IMR-90 (cell line): Measurements from ENCODE around the gene MRPL17.

ENCODE experiments used
- CTCF ChIP-seq: conservative IDR thresholded peaks from 2 replicates; pipeline ENCODE4 v1.5.1; 2012; ENCODE audit warnings: mild to moderate bottlenecking, low read depth, low read length, improper control_type of control experiment
- POLR2A ChIP-seq: IDR thresholded peaks from 2 replicates; pipeline ENCODE4 v1.6.1; 2012; ENCODE audit warnings: mild to moderate bottlenecking, low read depth, low read length
- TF ChIP-seq, protein P1 (sequence below): fragments of 150-350 bp; IDR thresholded peaks from 2 replicates; pipeline ENCODE4 v1.6.1; 2017; ENCODE audit warnings: mild to moderate bottlenecking, antibody characterized with exemption, low read length, low read depth

GRCh38 chr11:6652182-6652581 lies 31.0 kb downstream of the MRPL17 start:
- TF ChIP-seq CTCF (no peak), POLR2A (no peak)
- TF ChIP-seq, protein P1, sequence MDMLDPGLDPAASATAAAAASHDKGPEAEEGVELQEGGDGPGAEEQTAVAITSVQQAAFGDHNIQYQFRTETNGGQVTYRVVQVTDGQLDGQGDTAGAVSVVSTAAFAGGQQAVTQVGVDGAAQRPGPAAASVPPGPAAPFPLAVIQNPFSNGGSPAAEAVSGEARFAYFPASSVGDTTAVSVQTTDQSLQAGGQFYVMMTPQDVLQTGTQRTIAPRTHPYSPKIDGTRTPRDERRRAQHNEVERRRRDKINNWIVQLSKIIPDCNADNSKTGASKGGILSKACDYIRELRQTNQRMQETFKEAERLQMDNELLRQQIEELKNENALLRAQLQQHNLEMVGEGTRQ = no peak
